NCI-H1436 treated with DMSO at 0.1 percent for 48 hours (cell line): ENCODE data around the gene MAX.
"Not testable (repeated sequence)": the region's sequence is repeated elsewhere in the genome, so short reads cannot be mapped to it uniquely, and the experiment has no call there.

Experiments
- DNase-seq: peaks from one replicate; lab custom pipeline; 2025; lab: John Stamatoyannopoulos, UW

Gene MAX

DNA sequence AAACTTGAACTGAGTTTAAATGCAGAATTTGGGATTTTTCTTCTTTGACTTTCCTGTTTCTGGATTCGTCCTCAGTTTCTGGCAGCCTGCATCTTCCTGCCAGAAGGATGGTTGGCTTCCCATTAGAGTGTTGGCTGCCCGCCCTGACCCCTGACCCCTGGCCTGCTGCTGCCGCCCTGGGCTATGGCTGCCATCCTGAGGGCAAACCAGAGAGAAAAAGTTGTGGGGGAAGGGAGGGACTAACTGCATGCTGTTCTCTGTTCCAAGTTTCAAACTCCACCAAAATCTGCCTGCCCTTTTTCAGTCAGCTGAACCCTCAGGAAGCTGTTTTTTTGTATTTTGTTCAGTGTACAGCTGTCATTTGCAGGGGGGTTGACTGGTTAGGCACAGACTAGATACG is 67.3 kb downstream of the MAX start:
- no peak for DNase-seq

DNA sequence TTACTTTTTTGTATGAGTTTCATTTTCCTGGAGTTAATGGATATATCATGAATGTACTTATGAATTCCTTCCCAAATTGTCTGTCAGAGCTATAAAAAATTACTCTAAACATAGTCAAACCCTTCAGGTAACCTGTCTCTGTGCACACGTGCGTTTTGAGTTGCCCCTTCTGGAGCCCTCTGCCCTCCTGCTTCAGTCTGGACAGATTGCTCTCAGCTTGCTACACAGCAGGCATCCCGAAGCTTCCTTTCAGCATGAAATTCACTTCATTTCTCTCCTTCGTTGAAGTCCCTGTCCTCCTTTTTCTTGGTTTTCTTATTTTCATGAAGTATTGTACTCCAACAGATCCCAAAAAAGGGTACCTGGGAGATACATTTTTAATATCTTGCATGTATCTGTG is 68.3 kb downstream of the MAX start:
- DNase-seq = no peak

DNA sequence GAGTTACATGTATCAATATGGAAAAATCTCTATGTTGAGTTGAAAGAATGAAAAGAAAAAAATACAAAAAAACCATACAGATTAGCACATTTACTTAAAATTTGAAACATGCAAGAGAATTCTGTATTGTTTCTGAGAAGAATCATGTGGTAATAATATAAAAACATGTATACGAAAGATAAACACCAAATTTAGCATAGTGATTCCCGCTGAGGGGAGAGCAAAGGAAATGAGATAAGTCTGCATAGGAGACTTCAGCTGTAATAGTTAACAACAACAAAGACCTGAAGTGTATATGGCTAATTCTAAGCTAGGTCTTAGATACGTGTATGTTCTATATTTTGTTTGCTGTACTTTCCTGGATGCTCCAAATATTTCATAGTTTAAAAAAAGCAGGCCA is 69.1 kb downstream of the MAX start:
- no peak for DNase-seq

DNA sequence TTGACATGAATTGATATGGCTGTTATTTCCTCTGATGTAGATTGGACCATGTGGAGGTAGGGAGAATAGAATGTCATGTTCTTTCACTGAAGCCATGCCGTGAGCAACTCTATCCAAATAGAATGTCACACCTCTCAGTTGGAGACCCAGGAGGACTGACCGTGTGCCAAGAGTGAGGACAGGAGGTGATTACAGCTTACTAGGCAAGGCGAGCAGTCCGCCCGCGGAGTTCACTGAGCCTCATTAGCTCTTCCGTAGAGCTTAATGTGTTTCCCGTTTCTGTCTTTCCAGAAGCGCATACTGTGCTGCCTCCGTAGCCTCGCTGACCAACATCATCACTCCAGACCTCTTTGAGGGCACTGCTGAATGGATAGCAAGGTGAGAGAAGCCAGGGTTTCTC is 70.0 kb downstream of the MAX start:
- DNase-seq = no peak

DNA sequence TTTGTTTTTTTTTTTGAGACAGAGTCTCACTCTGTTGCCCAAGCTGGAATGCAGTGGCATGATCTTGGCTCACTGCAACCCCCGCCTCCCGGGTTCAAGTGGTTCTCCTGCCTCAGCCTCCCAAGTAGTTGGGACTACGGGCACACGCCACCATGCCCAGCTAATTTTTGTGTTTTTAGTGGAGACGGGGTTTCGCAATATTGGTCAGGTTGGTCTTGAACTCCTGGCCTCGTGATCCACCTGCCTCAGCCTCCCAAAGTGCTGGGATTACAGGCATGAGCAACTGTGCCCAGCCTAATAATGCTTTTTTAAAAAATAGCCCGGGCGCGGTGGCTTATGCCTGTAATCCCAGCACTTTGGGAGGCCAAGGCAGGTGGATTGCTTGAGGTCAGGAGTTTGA is 71.0 kb downstream of the MAX start:
- not testable (repeated sequence) for DNase-seq

DNA sequence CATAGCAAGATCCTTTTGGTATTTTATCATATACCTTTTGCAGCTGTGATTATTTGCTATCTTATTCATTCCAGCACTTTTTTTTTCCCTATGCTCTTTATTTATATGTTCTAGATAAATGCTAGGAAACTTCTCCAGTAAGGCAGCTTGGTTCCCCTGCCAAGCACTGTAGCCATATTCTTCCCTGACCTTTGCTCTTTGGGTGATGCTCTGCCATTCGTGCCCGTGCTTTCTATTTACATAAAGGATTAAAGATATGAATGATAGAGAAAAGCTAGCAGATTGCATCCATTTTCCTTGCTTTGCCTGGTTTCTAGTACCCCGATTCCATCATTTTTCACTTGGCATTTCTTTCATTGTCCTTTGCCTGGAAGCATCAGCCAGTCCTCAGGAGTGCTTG is 73.4 kb downstream of the MAX start:
- DNase-seq = no peak

DNA sequence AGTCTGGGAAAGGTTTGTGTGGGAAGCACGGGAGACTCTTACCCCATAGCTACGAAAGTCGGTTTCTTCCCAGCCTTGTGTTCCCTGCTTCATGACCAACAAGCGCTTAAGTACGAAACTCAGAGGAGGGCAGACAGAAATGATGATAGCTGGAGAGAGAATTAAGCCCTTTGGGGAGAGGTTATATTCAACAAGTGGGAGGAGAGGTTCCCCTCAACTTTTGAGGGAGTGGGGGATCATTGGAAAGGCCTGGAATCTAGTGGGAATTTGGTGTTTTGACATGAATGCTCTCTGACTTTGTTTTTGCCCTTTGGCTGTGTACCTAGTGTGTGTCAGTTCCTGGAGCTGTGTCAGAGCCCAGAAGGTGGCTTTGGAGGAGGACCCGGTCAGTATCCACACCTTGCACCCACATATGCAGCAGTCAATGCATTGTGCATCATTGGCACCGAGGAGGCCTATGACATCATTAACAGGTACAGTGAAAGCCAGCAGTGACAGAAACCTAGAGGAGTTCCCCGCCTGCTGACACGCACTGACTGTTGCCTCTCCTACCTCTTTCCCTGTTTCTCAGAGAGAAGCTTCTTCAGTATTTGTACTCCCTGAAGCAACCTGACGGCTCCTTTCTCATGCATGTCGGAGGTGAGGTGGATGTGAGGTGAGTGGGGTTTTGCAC is 75.1 kb downstream of the MAX start:
- no peak for DNase-seq

DNA sequence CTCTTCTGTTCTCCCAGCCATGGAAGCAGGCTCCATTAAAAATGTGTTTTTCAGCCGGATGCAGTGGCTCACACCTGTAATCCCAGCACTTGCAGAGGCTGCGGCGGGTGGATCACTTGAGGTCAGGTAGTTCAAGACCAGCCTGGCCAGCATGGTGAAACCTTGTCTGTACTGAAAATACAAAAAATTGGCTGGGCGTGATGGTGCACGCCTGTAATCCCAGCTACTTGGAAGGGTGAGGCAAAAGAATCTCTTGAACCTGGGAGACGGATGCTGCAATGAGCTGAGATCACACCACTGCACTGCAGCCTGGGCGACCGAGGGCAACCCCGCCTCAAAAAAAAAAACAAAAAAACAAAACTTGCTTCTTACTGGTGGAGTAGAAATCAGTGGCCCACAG is 75.8 kb downstream of the MAX start:
- no peak for DNase-seq

DNA sequence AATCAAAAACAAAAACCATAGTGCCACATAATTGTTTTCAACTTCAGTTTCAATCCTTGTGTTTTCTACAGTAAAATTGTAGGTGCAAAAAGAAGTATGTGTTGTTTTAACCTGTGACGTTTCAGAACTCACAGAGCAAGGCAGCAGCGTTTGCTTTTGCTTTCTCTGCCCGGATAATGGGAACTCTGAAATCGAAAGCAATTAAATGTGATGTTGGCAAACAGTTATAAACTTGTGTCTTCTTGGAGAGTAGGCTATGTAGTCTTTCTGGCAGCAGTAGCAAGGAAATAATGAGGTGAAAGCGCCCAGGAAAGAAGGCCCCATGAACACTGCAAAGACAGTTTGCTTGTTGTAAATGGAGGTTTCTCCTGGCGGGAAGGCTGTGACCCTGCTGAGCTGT is 76.5 kb downstream of the MAX start:
- no peak for DNase-seq
